MM.1S (cell line): ENCODE measurements around the gene CCDC192.

Experiments used
- DNase-seq: peaks from one replicate; pipeline ENCODE4 v3.0.0-alpha.2; 2015
- H2AFZ ChIP-seq: fragments of 300-600 bp; sonication (generic); 2 replicates; pipeline ENCODE4 v1.6.0; 2016; ENCODE audit warnings: antibody characterized with exemption, low read length
- H3F3A ChIP-seq: fragments of 300-600 bp; sonication (generic); 2 replicates; pipeline ENCODE4 v1.6.1; 2016; ENCODE audit warnings: mild to moderate bottlenecking, antibody characterized with exemption, low read length, moderate library complexity, mixed read lengths; ENCODE audit not compliant: insufficient read depth
- H3K27ac ChIP-seq: fragments of 300-600 bp; sonication (generic); 2 replicates; pipeline ENCODE4 v1.5.1; 2016; ENCODE audit warnings: mild to moderate bottlenecking, low read length
- H3K27me3 ChIP-seq: fragments of 300-600 bp; sonication (generic); replicated peaks from 2 replicates; pipeline ENCODE4 v1.6.0; 2016; ENCODE audit warnings: low read length; ENCODE audit not compliant: insufficient read depth
- H3K36me3 ChIP-seq: fragments of 300-600 bp; sonication (generic); replicated peaks from 2 replicates; pipeline ENCODE4 v1.6.1; 2016; ENCODE audit warnings: mild to moderate bottlenecking, low read length, mixed read lengths; ENCODE audit not compliant: insufficient read depth
- H3K4me1 ChIP-seq: fragments of 300-600 bp; sonication (generic); 2 replicates; pipeline ENCODE4 v1.6.1; 2016; ENCODE audit warnings: low read length, mixed read lengths
- H3K4me2 ChIP-seq: fragments of 300-600 bp; sonication (generic); 2 replicates; pipeline ENCODE4 v1.6.0; 2016; ENCODE audit warnings: low read depth, low read length
- H3K4me3 ChIP-seq: fragments of 300-600 bp; sonication (generic); 2 replicates; pipeline ENCODE4 v1.5.1; 2016; ENCODE audit warnings: low read length, mixed read lengths
- H3K79me2 ChIP-seq: fragments of 300-600 bp; sonication (generic); 2 replicates; pipeline ENCODE4 v1.6.1; 2016; ENCODE audit warnings: mixed run types, low read length, mixed read lengths
- H3K9ac ChIP-seq: fragments of 300-600 bp; sonication (generic); 2 replicates; pipeline ENCODE4 v1.6.1; 2016; ENCODE audit warnings: low read length, mixed read lengths
- H3K9me2 ChIP-seq: fragments of 300-600 bp; sonication (generic); replicated peaks from 2 replicates; pipeline ENCODE4 v1.6.1; 2016; ENCODE audit warnings: mild to moderate bottlenecking, low read length, mixed read lengths; ENCODE audit not compliant: insufficient read depth
- H3K9me3 ChIP-seq: fragments of 300-600 bp; sonication (generic); replicated peaks from 2 replicates; pipeline ENCODE4 v1.6.1; 2016; ENCODE audit warnings: mild to moderate bottlenecking, low read length, mixed read lengths; ENCODE audit not compliant: insufficient read depth
- H4K20me1 ChIP-seq: fragments of 300-600 bp; sonication (generic); 2 replicates; pipeline ENCODE4 v1.6.1; 2016; ENCODE audit warnings: mild to moderate bottlenecking, low read length, moderate library complexity, mixed read lengths; ENCODE audit not compliant: insufficient read depth
- EZH2 ChIP-seq: fragments of 300-600 bp; sonication (generic); optimal IDR thresholded peaks from 2 replicates; pipeline ENCODE3; 2017; ENCODE audit warnings: low read depth, mild to moderate bottlenecking, antibody characterized with exemption, low read length, mixed read lengths
- EZH2phosphoT487 ChIP-seq: fragments of 300-600 bp; sonication (generic); IDR thresholded peaks from 2 replicates; pipeline ENCODE4 v1.6.1; 2018; ENCODE audit warnings: antibody characterized with exemption, low read length
- TF ChIP-seq, protein P1 (sequence below): fragments of 300-600 bp; sonication (generic); IDR thresholded peaks from 2 replicates; pipeline ENCODE4 v1.5.1; 2016; ENCODE audit warnings: antibody characterized with exemption, low read length, mixed read lengths

Gene CCDC192

DNA sequence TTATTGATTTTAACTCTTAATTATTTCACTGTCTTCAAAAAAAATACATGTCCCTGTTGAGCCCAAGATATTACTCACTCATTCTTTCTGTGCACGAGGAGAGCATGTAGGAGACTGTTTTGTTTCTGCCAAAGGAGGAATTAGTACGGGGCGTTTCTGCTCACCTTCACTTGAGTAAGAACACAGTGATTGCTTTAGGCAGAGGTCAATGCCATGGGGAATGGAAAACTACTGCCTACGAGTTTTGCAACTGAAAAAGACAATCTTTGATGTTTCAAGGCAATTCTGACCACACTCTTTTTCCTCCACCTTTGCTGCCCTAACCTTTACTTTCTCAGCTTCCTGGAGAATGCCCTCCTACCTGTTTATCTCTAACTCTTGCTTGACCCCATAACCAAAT lies 109.4 kb downstream of the CCDC192 start:
- Histone ChIP-seq H2AFZ (no peak overlapping the region), H3K4me1 (no peaks in the 10 kb centered on the region), H3K27me3 (no peaks in the 10 kb centered on the region), H3K9me3 (no peaks in the 10 kb centered on the region), H3F3A (no peaks in the 10 kb centered on the region), H3K36me3 (no peaks in the 10 kb centered on the region), H3K79me2 (no peaks in the 10 kb centered on the region), H3K9ac (no peak overlapping the region), H4K20me1 (no peaks in the 10 kb centered on the region), H3K4me2 (no peak overlapping the region), H3K27ac (no peak overlapping the region), H3K9me2 (no peaks in the 10 kb centered on the region), H3K4me3 (no peak overlapping the region)
- no peak for DNase-seq
- TF ChIP-seq EZH2phosphoT487 (no peak), EZH2 (no peak)
- TF ChIP-seq, protein P1, sequence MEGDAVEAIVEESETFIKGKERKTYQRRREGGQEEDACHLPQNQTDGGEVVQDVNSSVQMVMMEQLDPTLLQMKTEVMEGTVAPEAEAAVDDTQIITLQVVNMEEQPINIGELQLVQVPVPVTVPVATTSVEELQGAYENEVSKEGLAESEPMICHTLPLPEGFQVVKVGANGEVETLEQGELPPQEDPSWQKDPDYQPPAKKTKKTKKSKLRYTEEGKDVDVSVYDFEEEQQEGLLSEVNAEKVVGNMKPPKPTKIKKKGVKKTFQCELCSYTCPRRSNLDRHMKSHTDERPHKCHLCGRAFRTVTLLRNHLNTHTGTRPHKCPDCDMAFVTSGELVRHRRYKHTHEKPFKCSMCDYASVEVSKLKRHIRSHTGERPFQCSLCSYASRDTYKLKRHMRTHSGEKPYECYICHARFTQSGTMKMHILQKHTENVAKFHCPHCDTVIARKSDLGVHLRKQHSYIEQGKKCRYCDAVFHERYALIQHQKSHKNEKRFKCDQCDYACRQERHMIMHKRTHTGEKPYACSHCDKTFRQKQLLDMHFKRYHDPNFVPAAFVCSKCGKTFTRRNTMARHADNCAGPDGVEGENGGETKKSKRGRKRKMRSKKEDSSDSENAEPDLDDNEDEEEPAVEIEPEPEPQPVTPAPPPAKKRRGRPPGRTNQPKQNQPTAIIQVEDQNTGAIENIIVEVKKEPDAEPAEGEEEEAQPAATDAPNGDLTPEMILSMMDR = no peak

DNA sequence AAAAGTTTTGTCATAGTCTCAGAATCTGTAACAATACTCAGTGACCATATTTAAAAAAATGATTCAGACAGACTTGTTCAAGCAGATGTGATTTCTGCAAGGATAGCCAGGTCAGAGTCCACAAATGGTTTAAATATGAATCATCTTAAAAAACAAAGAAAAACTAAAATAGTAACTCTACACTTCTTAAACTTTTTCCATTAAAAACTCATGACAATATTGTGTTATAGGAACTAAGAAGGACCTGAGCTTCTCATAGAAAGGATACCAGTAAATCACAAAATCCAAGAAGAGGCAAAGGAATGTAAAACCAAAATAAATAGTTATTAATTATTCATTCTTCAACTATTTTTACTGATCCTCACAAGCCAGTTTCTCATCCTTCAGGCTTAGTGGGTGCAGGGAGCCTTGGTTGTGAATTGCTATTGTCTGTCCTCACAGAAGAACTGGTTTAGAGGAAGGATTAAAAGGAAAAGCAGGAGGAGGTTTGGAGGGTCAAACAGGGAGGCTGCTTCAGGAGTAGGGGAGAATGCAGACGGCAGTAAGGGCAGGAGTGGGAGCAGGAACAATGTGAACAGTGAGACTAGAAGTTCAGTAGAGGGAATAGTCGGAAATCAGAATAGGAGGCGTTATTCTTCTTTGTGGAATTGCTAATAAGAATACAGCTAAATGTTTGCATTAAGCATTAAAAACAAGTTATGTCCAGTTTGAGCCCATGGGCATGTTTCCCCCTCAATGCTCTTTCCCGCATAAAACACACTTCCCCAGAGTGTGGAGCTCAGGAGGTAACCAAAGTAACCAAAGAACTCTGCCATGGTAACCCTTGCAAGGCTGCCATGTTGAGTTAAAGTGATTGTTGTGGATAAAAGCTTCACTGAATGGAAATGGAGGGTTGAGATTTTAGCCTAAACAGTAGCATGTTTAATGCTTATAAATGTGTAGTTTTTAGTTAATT lies 110.7 kb downstream of the CCDC192 start:
- Histone ChIP-seq H3K9me3 (no peaks in the 10 kb centered on the region), H3K9me2 (no peaks in the 10 kb centered on the region), H3K4me2 (no peak overlapping the region), H4K20me1 (no peaks in the 10 kb centered on the region), H3K9ac (no peak overlapping the region), H3K4me1 (no peaks in the 10 kb centered on the region), H3F3A (no peaks in the 10 kb centered on the region), H2AFZ (no peak overlapping the region), H3K4me3 (no peak overlapping the region), H3K36me3 (no peaks in the 10 kb centered on the region), H3K27ac (no peak overlapping the region), H3K27me3 (no peaks in the 10 kb centered on the region), H3K79me2 (no peaks in the 10 kb centered on the region)
- no peak for TF ChIP-seq EZH2phosphoT487
- TF ChIP-seq, protein P1 = no peak
- TF ChIP-seq EZH2 = no peak
- no peak for DNase-seq

DNA sequence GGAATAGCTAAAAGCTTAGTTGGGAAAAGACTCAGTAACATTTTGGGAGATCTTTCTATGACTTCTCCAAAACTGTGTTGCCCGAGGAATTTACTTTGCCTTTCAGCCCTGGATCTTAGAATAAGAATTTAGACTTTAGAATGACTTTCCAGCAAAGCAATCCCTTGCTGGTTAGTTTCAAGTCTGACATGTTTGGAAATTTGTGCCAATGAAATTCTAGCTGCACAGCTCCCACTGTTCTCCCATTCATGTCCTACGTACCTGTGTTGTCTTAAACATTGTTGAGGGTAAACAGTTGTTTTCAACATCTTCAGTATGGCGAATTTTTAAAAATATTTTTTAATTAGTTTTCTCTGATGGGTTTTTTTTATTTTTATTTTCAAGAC lies 111.4 kb downstream of the CCDC192 start:
- H3K4me2 ChIP-seq = no peak overlapping the region
- no peak overlapping the region for H3K27ac ChIP-seq
- no peaks in the 10 kb centered on the region for H3K27me3 ChIP-seq
- no peak for DNase-seq
- no peaks in the 10 kb centered on the region for H3K36me3 ChIP-seq
- no peaks in the 10 kb centered on the region for H3K9me2 ChIP-seq
- TF ChIP-seq, protein P1 = no peak
- TF ChIP-seq EZH2 = no peak
- TF ChIP-seq EZH2phosphoT487 = no peak
- no peaks in the 10 kb centered on the region for H3K79me2 ChIP-seq
- H3F3A ChIP-seq = no peaks in the 10 kb centered on the region
- no peaks in the 10 kb centered on the region for H4K20me1 ChIP-seq
- H3K4me3 ChIP-seq = no peak overlapping the region
- no peaks in the 10 kb centered on the region for H3K9me3 ChIP-seq
- H3K4me1 ChIP-seq = no peaks in the 10 kb centered on the region
- H2AFZ ChIP-seq = no peak overlapping the region
- no peak overlapping the region for H3K9ac ChIP-seq
